NOMO-1 treated with DMSO at 0.1 percent for 48 hours (cell line): Measurements from ENCODE around the gene LIPA.

Experiments used
- DNase-seq: peaks from one replicate; lab custom pipeline; 2025; ENCODE audit not compliant: unreplicated experiment; lab: John Stamatoyannopoulos, UW

Gene LIPA

GRCh38 chr10:89241486-89242344, 9.9 kb downstream of the LIPA start:
- peak; percentile 31 for DNase-seq

DNA sequence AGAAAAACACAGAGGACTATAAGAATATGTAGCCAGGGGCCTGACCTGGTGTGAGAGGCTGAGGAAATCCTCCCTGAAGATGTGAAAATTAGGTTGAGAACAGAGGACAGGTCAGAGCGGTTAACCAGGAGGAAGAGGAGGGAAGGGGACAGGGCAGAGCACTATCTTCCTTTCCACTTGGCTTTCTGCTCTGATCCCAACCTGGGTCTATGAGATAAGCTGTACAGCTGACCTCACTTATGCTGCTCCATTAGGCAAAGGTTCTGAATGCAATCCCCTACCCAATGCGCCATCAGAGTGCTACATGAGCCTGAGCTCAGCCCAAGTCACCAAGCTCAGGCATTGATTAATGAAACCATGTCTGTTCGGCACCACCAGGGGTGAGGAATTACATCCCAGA, 10.5 kb downstream of the LIPA start:
- no peak for DNase-seq

DNA sequence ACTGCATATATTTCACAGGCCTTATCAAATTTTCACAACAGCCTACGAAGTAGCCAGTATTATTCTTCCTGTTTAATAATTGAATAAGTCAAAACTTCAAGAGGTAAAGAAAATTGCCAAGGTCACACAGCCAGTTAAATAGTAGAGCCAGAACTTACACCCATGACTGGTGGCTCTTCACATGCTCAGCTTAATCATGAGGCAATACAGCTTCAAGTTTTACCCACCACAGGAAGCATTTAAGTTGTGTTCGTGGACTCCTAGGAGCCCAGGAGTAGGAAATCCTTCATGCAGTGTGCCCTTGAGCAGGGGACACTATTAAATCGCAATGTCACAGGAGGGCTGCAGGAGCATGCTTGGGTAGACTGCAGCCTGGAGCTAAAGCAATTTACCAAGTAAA, 11.1 kb downstream of the LIPA start:
- no peak for DNase-seq

DNA sequence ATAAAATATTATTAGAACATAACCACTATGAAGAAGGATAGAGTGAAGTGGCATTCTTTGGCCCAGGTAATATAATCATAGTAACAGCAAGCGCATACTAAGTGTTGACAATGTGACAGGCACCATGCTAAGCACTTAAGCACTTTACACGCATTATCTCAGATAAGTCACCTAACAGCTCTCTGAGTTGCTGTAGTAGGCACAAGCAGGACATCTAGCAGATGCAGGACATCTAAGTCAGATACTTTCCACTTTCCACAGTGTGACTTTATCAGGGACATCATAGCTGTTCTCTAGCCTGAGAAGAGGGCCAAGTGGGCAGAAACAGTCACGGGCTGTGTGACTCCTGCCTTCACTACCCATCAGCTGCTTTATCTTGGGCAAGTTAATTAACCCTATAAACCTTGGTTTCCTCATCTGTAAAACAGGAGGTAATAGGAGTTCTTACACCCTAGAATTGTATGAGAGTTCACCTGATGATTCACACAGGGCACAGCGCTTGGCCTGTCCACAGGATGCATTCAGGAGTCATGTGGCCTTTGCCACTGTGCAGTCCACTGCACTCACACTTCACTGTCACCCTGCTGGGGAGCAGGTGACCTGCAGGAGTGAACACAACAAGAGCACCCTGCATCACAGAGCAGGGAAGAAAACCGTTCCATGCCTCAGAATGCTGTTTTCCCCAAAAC, 12.5 kb downstream of the LIPA start:
- DNase-seq, result no peak

DNA sequence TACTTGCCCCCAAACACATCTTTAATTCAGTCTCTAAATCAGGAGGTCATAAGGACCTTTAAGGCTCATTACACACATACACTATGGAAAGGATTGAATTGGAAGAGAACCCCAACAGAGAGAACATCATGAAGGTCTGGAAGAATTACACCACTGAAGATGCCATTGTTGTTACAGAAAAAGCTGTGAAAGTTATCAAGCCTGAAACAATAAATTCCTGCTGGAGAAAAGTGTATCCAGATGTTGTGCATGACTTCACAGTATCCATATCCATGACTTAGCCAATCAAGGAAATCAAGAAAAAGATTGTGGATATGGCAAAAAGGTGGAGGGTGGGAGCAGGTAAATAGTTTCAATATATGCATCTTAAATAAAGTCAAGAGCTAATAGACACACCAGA, 13.7 kb downstream of the LIPA start:
- DNase-seq, result no peak

- no peak for DNase-seq
These were observed 15.3 kb downstream of the LIPA start for GRCh38 chr10:89236226-89236797.

- DNase-seq, result no peak
These were observed 16.3 kb downstream of the LIPA start for GRCh38 chr10:89235073-89235798.

DNA sequence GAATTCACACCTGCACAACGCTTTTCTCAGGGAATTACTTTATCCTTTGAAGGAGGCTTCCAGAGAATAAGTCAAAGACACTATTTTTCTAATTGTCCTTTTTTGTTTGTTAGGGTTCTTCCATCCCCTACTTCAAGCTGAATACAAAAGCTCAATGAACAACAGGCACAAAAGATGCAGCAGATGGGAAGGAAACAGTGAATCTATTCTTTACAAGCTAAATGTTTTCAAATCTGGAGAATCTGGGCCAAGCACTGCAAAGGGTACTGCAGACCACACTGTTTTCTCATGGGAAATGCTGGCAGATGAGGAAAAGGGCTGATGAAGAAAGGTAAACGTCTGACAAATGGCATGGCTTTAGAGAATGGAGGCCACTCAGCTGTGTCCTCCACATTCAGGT, 18.5 kb downstream of the LIPA start:
- no peak for DNase-seq

DNA sequence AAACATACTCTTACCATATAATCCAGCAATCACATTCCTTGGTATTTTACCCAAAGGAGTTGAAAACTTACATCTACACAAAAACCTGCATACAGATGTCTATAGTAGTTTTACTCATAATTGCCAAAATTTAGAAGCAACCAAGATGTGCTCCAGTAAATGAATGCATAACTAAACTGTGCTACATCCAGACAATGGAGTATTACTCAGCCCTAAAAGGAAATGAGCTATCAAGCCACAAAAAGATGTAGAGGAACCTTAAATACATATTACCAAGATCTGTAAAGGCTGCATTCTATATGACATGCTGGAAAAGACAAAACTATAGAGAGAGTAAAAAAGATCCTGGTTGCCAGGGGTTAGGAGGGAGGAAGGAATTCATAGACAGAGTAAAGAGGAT, 22.6 kb downstream of the LIPA start:
- DNase-seq, result no peak

DNA sequence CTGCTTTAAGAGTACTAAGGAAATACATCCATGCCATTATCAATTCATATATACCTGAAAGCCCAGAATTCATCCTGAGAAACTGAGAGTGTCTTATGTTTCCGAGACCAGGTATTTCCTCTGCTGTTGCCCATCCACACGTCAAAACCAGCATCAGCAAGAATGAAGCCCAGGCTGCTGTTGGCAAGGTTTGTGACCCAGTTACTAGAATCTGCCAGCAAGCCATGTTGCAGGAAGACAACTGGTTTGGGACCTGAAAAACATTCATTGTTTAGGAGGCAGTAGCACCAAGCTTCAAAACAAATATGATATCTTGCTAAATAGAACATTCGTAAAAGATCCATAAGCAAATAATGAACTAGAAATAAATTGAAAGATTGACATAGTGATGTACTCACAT, 23.4 kb downstream of the LIPA start:
- DNase-seq, result no peak

DNA sequence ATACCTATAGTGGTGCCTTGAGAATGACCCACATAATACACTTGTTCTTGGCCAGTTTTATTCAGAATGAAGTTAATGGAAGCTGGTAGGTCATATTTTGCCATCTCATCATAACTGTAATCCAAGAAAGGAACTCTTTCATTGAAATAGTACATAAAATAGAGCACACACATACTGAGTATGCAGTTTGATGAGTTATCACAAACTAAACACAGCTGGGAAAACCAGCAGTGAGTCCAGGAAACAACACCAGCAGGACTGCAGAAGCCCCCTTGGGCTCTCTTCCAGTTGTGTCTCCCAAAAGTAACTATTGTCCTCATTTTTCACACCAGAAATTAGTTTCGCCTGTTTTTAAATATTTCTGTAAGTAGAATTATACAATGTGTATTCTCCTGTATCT, 24.7 kb downstream of the LIPA start:
- DNase-seq, result no peak

- no peak for DNase-seq
These were observed 26.7 kb downstream of the LIPA start for GRCh38 chr10:89224739-89225443.

DNA sequence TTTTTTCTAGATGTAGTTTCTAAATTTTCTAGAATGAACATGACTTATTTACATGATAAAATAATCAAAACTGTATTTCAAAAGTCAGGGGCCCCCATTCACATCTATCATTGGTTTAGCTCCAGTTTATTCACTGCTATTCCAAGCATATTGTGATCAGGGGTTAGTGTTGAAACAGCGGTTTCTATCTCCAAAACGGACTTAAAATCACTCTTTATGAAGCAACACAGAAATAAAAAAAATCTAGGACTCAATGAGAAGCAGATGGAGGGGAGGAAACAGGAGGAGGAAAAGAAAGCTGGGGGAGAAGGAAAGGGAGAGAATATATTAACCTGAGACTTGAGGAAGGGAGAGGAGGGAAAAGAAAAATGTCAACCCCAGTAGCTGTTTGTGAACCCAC, 29.7 kb downstream of the LIPA start:
- DNase-seq, result no peak

DNA sequence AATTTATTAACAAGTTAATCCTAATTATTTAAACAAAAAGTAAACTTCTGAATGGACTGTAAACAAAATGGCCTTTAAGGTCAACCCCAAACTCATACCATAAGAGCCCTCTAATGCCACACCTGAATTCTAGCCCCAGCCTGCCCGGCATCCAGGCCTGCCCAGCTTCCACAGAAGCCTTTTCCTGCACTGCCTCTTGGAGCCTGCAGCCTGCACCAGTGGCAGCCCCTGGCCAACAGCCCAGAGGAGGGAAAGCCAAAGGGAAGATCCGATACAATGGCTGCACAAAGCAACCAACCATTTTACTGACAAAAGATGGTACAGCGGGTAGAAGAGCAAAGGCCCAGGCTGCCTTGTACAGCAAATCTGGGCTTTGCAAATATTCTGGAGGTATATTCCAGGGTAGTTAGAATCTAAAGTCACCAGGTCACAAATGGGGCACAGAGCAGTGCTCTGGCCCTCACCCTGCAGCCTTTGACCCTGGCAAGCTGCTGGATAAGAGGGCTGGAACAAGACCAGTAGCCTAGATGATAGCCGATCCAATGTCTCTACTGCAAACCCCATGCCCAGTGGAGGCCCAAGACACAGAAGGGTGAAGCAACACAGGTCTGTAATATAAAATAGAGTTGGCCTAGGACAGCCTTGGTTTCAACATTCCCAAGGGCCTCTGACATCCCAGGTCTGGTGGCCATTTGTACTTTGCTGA, 31.9 kb downstream of the LIPA start:
- DNase-seq, result no peak

DNA sequence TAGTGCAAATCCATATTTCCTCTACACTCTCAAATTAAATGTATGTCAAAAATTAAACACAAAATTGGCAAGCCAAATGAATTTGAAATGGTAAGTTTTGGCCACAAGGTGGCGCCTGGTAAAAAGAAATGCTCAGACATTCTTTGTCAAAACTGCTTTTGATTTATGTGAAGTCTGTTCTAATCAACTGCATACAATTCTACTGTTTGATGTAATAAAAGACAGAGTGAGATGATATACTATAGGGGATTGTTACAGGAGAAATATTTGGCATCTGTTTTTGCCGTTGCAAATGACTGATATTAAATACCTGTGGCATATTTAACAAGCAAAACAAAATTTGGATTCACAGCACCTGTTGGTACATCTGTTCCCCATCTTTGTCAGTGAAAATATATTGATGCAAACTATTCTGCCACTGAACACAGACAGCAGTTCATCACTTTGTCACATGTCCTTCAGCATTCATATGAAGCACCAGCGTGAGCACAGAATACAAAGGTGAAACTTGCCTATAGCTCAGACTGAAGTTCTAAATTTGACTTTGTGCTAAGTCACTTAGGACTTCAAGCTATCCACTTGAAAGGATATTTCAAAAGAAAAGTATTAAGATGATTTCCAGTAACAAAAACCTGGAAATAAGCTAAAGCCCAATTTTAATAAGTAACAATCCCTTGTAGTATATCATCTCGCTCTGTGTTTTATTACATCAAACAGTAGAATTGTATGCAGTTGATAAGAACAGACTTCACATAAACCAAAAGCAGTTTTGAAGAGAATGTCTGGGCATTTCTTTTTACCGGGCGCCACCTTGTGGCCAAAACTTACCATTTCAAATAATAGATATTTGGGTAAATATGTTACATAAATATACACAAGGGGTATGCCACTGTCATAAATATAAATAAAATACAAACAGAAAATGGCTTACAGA, 34.3 kb downstream of the LIPA start:
- DNase-seq, result peak; percentile 45

DNA sequence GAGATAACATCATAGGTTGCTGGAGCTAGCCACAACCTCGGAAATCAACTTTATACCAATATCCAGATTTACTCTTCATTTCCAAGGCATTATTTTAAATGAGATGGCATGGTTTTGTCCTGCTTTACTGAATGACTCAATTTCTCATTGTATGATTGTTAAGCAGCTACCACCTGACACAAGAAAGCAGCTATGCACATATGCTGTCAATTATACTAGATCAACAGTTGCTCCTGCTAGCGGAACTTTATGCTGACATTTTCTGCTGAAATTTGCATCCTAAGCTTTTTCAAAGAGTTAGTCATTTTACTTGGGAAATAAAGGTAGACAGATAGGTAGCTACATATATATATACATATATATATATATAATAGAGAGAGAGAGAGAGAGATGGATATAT, 35.5 kb downstream of the LIPA start:
- no peak for DNase-seq

DNA sequence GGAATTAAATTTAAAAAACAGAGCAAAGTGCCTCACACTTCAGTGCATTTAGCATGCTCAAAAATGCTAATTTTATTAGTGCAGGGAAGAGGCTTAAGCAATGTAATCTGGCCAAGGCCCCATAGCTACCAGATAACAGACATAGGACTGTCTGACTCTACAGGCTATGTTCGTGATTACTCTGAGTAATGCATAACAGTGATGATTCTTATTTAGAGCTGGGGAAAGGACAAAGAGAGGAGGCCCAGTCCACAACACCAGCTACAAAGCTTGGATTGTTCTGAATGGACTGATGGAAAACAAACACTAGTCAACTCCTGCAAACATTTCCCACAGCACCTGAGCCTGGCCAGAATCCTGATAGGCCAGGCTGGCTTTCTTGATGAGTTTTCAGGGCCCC, 36.1 kb downstream of the LIPA start:
- no peak for DNase-seq

DNA sequence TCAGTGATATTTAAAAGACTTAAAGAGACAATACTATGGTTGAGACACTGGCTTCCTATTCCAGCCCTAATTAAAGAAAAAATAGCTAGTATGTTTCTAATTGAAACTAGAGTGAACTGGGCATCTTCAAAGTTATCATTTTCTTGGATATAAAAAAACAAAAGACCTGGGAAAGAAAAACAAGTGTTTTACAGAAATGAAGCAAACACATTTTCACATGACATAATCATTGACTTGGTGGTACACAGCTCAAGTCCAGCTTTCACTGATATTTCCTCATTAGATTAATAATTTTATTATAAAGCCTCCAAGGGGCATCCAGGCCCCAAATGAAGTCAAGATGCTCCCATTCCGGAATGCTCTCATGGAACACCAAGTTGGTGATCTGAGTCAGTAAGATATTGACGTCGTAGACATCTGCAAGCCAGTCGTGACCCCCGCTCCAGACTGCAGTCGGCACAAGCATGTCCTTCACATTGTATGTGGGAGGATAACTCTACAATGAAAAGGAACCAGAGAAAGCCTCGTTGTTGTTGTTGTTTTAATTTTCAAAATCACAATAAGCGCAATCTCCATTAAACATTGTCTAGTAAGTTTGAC, 36.9 kb downstream of the LIPA start:
- no peak for DNase-seq
